AG04449 (cell line): ENCODE results near the gene TRIM44.

Experiments used
- CTCF ChIA-PET: fragments of 350-600 bp; formaldehyde crosslinking; extraction: SDS; loops from one replicate; lab custom pipeline; 2021; ENCODE audit warnings: antibody characterized with exemption; lab: Yijun Ruan, JAX
- POLR2A ChIA-PET: fragments of 400-600, 350-600 bp; formaldehyde crosslinking; extraction: SDS; loops from one replicate; lab custom pipeline; 2020; ENCODE audit warnings: antibody characterized with exemption, inconsistent platforms; lab: Yijun Ruan, JAX
- DNase-seq: peaks from one replicate; pipeline ENCODE4 v3.0.0-alpha.2; 2010; ENCODE audit warnings: low read depth, low spot score
- H3K4me3 ChIP-seq: 2 replicates; pipeline ENCODE4 v1.5.1; 2011; ENCODE audit warnings: low read depth, mild to moderate bottlenecking, control low read depth, low read length
- TF ChIP-seq, protein P1 (sequence below): IDR thresholded peaks from one replicate; pipeline ENCODE4 v1.5.1; 2011; ENCODE audit warnings: mild to moderate bottlenecking, moderate library complexity, low read length, control low read depth, inconsistent platforms; ENCODE audit not compliant: insufficient read depth; ENCODE audit errors: missing control alignments

TRIM44 gene

DNA sequence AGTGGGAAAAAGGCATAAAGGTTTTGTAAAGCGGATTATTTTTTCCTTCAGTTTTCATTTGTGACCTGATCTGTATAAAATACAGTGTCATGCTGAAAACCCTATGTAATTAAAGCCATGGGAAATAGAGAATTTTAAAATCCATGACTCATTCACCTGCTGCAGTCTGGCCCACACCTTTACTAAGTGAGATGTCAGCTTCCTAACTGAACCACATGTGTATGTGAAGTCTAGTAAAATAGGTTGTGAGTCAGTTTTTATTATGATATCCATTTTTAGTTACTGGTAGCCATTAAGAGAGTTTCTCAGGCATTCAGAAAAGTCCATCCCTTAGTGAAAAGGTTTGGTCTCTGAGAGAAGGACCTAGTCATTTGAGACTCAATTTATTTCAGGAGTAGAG, 60.9 kb downstream of the TRIM44 start:
- no peak for DNase-seq
- no peak overlapping the region for H3K4me3 ChIP-seq
- CTCF ChIA-PET = interaction anchor here (2.1 kb wide), 1 partner anchor 99 kb away, joined by 6 read pairs; no protein-coding TSS in a partner anchor
- TF ChIP-seq, protein P1, sequence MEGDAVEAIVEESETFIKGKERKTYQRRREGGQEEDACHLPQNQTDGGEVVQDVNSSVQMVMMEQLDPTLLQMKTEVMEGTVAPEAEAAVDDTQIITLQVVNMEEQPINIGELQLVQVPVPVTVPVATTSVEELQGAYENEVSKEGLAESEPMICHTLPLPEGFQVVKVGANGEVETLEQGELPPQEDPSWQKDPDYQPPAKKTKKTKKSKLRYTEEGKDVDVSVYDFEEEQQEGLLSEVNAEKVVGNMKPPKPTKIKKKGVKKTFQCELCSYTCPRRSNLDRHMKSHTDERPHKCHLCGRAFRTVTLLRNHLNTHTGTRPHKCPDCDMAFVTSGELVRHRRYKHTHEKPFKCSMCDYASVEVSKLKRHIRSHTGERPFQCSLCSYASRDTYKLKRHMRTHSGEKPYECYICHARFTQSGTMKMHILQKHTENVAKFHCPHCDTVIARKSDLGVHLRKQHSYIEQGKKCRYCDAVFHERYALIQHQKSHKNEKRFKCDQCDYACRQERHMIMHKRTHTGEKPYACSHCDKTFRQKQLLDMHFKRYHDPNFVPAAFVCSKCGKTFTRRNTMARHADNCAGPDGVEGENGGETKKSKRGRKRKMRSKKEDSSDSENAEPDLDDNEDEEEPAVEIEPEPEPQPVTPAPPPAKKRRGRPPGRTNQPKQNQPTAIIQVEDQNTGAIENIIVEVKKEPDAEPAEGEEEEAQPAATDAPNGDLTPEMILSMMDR = no peak
- POLR2A ChIA-PET = no interaction called here

DNA sequence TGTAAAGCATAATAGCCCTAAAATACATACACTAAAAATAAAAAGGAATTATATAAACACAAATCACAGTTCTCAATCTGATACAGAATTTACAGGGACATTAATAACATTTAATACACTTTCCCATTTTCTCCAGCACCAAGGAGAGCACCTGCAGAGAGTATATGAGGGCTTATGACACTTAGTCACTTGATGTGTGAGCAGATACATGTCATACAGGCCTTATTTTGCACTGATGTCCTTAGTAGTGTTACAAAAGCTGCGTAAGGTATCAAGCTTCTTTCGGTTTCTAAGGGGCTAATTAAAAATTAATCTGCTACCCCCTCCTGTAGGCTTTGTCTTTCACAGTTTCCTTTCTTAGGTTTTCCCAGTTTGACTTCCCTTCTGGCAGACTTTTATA, 61.3 kb downstream of the TRIM44 start:
- TF ChIP-seq, protein P1 = no peak
- ChIA-PET POLR2A (no interaction called here), CTCF (interaction anchor here (2.1 kb wide), 1 partner anchor 98 kb away, joined by 6 read pairs; no protein-coding TSS in a partner anchor)
- no peak for DNase-seq
- no peak overlapping the region for H3K4me3 ChIP-seq

DNA sequence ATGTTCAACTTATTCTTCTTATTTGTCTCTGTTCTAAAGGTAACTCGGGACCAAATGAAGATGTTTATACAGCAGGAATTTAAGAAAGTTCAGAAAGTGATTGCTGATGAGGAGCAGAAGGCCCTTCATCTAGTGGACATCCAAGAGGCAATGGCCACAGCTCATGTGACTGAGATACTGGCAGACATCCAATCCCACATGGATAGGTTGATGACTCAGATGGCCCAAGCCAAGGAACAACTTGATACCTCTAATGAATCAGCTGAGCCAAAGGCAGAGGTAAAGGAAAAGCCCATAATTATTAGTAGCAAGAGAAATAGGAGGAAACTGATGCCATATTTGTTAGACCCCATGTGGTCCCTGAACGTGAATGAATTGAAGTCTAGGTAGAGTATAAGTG, 63.3 kb downstream of the TRIM44 start:
- DNase-seq = peak; percentile 2
- TF ChIP-seq, protein P1 = no peak
- ChIA-PET CTCF (no interaction called here), POLR2A (interaction anchor here (0.6 kb wide), 1 partner anchor 238 kb away, joined by 3 read pairs; no protein-coding TSS in a partner anchor)
- no peak overlapping the region for H3K4me3 ChIP-seq

DNA sequence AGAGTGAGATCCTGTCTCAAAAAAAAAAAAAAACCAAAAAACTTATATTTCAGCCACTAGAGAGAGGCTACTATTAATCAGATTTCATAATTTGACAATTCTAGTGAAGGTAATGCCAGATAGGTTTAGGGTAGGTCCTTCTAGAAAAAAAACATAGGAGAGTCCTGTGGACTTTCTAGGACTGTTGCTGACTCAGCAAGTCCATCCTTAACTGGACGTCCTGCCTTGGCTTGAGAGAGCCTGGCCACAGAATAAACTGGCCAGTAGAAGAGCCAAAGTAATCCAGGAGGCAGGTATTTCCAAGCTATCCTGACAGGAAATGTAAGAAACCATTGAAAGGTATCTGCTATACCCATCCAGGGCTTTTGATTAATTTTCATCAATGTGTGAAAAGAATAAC, 64.6 kb downstream of the TRIM44 start:
- H3K4me3 ChIP-seq = no peak overlapping the region
- TF ChIP-seq, protein P1 = no peak
- no peak for DNase-seq
- CTCF ChIA-PET = interaction anchor here (0.7 kb wide), 1 partner anchor 534 kb away, joined by 4 read pairs; no protein-coding TSS in a partner anchor
- POLR2A ChIA-PET = no interaction called here

DNA sequence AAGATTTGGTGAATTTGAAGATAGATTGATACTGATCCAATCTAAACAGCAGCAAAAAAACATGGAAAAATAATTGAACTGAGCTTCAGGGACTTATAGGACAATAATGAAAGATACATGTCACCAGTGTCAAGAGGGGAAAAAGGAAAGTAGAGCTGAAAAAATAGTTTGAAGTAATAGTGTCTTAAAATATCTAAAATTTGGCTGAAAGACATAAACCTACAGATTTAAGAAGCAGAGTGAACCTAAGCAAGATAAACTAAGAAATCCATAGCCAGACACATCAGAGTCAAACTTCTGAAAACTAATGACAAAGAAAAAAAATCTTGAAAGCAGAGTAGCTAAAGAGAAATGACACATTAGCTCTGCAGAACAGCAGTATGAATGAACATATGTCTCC, 67.7 kb downstream of the TRIM44 start:
- CTCF ChIA-PET = no interaction called here
- DNase-seq = no peak
- TF ChIP-seq, protein P1 = no peak
- no peak overlapping the region for H3K4me3 ChIP-seq
- POLR2A ChIA-PET = no interaction called here

DNA sequence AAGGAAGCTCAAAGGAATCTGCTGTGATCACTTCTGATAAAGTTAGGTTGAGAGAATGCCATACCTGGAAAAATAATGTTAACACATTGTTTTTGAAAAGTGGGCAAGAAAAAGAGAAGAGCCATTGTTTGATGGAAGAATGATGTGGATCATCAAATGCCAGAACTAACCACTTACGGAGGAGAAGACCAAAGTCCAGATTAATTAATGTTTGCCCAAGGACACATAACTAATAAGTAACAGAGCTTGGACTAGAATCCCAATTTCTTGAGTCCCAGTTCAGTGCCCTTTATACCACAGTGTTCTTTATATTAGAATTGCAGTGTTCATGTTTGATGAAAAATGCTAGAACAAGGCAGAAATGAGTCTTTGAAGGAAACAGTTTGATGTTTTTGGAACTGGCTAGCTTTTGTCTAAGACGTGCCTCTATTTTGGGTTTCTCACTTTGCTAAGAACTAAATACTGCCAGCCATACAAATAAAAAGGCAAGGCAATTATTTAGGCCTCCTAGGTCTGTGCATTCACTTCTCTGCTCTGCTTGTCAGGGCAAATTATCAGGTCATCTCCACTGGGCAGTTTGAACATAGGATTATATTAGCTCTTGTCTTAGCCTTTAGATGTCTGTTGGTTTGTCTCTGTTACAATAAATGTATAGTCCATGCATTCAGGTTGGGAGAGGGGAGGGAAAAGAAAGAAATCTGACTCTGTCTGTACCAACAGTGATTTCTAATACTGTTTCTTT, 72.3 kb downstream of the TRIM44 start:
- TF ChIP-seq, protein P1 = no peak
- ChIA-PET POLR2A (no interaction called here), CTCF (interaction anchor here (1.0 to 1.2 kb wide), 2 partner anchors 21 to 87 kb away, joined by 3 read pairs; no protein-coding TSS in a partner anchor)
- no peak for DNase-seq
- H3K4me3 ChIP-seq = no peak overlapping the region
